HepG2 (cell line): ENCODE measurements around the gene TMEM267. TPM values are rescaled to one million over a fixed set of nuclear protein-coding genes. Genes with fewer than 3 reads are reported as not detected.

Experiments
- CHD2 ChIP-seq: IDR thresholded peaks from 2 replicates; pipeline ENCODE4 v1.6.1; 2011; ENCODE audit warnings: low read depth, low read length, improper control_type of control experiment
- ELF3 ChIP-seq: IDR thresholded peaks from 2 replicates; pipeline ENCODE4 v1.6.1; 2016; ENCODE audit warnings: missing genetic modification reagents, missing compliant biosample characterization
- HNF1A ChIP-seq, 2 experiments: sonication (generic) in 1 of 2; formaldehyde crosslinking in 1 of 2; IDR thresholded peaks; 2 replicates each; pipeline versions ENCODE4 v1.4.0 to v1.6.1; 2016 to 2020; ENCODE audit warnings: borderline replicate concordance in 1 of 2, low read depth in 1 of 2, mild to moderate bottlenecking in 1 of 2, missing genetic modification reagents in 1 of 2
- KDM5A ChIP-seq: fragments of 200-600 bp; sonication (generic); IDR thresholded peaks from 2 replicates; pipeline ENCODE4 v1.7.0; 2018; ENCODE audit warnings: antibody characterized with exemption, mild to moderate bottlenecking, low read length, borderline replicate concordance
- MNT ChIP-seq: fragments of 450-650 bp; IDR thresholded peaks from 2 replicates; pipeline ENCODE4 v1.6.1; 2016
- SNAI1 ChIP-seq: sonication (generic); formaldehyde crosslinking; IDR thresholded peaks from 2 replicates; pipeline ENCODE4 v1.5.0; 2020; ENCODE audit warnings: mild to moderate bottlenecking, missing genetic modification reagents, borderline replicate concordance
- SP4 ChIP-seq: sonication (generic); formaldehyde crosslinking; IDR thresholded peaks from 2 replicates; pipeline ENCODE4 v1.8.1; 2023; ENCODE audit warnings: mild to moderate bottlenecking, missing genetic modification reagents
- THAP9 ChIP-seq: sonication (generic); formaldehyde crosslinking; IDR thresholded peaks from 2 replicates; pipeline ENCODE4; 2020; ENCODE audit warnings: missing genetic modification reagents, mild to moderate bottlenecking, borderline replicate concordance
- YEATS2 ChIP-seq: sonication (generic); formaldehyde crosslinking; IDR thresholded peaks from 2 replicates; pipeline ENCODE4 v1.4.0; 2020; ENCODE audit warnings: missing genetic modification reagents, borderline replicate concordance
- ZKSCAN1 ChIP-seq: fragments of 150-350 bp; IDR thresholded peaks from 2 replicates; pipeline ENCODE4 v1.6.1; 2014; ENCODE audit warnings: low read length
- ZNF556 ChIP-seq: sonication (generic); formaldehyde crosslinking; IDR thresholded peaks from 2 replicates; pipeline ENCODE4 v1.4.0; 2020; ENCODE audit warnings: mild to moderate bottlenecking, missing genetic modification reagents, borderline replicate concordance
- ZNF724P ChIP-seq: sonication (generic); formaldehyde crosslinking; IDR thresholded peaks from 2 replicates; pipeline ENCODE4 v1.8.0; 2022; ENCODE audit warnings: missing genetic modification reagents, borderline replicate concordance
- ZNF749 ChIP-seq: sonication (generic); formaldehyde crosslinking; IDR thresholded peaks from 2 replicates; pipeline ENCODE4 v1.8.0; 2022; ENCODE audit warnings: mild to moderate bottlenecking, missing genetic modification reagents, moderate library complexity, borderline replicate concordance
- polyA plus RNA-seq, 8 experiments: library from polyadenylated mRNA; depleted of rRNA in 3 of 8; stranded (reverse) in 7 of 8; unstranded in 1 of 8; fragments of >200 nt; fragmentation: Illumina TruSeq in 4 of 8; extraction: Trizol in 4 of 8; gene quantifications; 2 replicates each; pipeline versions ENCODE4 v1.2.1 to v1.2.3, GENCODE V29; 2011 to 2016; ENCODE audit warnings: low read depth in 4 of 8, missing spikeins in 1 of 8, mixed read lengths in 1 of 8; ENCODE audit not compliant: insufficient read depth in 1 of 8
- total RNA-seq, 5 experiments: library from RNA; depleted of rRNA; stranded (reverse); fragments of >200 nt; fragmentation: Illumina TruSeq; extraction: Trizol; gene quantifications; 2 replicates each; pipeline ENCODE4 v1.2.3, GENCODE V29; 2016; ENCODE audit warnings: low read depth in 1 of 5
- TF ChIP-seq, protein P1 (sequence below): sonication (generic); formaldehyde crosslinking; IDR thresholded peaks from 2 replicates; pipeline ENCODE4 v1.8.1; 2023; ENCODE audit warnings: mild to moderate bottlenecking, inconsistent platforms, moderate library complexity, missing genetic modification reagents, borderline replicate concordance
- TF ChIP-seq, protein P2 (sequence below): sonication (generic); formaldehyde crosslinking; IDR thresholded peaks from 2 replicates; pipeline ENCODE4 v1.8.1; 2023; ENCODE audit warnings: mild to moderate bottlenecking, moderate library complexity, missing genetic modification reagents

Gene TMEM267
- total and polyA plus RNA-seq, 2 of the 13 experiments (the other 11 are each of a cell fraction or from before 2014, with no cell fraction given): 8.9 to 12.6 TPM

DNA sequence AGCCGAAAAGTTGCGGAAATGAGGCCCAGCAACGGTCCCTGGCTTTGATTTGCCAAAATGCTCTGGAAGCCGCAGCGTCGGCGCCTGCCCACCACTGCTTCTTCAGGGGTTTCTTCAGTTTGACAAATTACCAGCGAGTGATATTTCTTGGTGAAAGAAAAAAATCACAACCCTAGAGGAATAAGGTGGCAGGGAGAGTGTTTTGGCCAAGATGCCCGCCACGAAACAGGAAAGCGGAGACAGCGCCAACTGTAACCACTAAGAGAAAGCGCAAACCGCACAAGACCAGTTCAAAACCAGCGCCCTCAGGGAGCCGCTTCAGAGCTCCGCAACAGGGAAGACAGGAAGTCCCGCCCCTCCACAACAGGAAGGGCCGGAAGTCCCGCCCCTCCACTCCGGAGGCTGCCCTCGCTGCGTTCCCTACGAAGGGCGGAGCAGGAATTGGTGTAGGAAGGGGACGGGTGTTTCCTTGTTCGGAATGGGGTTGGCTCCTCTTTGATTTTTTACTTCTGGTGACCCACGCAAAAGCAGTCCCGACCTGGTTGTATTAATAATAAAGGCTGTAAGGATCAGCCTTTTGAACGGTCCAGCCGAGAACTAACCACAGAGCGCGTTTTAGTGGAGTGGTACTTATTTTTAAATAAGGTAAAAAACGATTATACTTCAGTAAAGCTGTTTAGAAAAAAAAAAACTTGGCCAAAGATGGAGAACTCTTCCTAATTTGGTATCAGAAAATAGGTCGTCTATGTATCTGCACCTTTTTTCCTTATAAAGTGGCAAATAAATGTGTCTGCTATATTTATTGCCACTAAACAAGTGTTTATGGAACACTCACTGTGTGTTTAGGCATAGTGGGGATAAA is 31.4 kb upstream of the TMEM267 start, which contains the start of gene C5orf34 (continued):
- TF ChIP-seq, protein P1, sequence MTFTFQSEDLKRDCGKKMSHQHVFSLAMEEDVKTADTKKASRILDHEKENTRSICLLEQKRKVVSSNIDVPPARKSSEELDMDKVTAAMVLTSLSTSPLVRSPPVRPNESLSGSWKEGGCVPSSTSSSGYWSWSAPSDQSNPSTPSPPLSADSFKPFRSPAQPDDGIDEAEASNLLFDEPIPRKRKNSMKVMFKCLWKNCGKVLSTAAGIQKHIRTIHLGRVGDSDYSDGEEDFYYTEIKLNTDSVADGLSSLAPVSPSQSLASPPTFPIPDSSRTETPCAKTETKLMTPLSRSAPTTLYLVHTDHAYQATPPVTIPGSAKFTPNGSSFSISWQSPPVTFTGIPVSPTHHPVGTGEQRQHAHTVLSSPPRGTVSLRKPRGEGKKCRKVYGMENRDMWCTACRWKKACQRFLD (CRISPR knock-in tag): 0 out of 2 replicates have a peak, but pooled peaks have one; percentile 49
- TF ChIP-seq SNAI1 (CRISPR knock-in tag) (no peak), ZNF724P (peak; percentile 58; the same call in 1 of the 2 replicates), YEATS2 (CRISPR knock-in tag) (peak; percentile 92; the same call in 1 of the 2 replicates), ZNF556 (CRISPR knock-in tag) (0 out of 2 replicates have a peak, but pooled peaks have one; percentile 39), ZNF749 (CRISPR knock-in tag) (0 out of 2 replicates have a peak, but pooled peaks have one; percentile 46), HNF1A (IDR thresholded peaks at IDR 0.05; ENCODE audit: low read depth) (no peak), HNF1A (CRISPR knock-in tag; IDR thresholded peaks at IDR 0.05; ENCODE audit: borderline replicate concordance) (0 out of 2 replicates have a peak, but pooled peaks have one; percentile 31), THAP9 (CRISPR knock-in tag) (peak; percentile 78; the same call in 1 of the 2 replicates), CHD2 (0 out of 2 replicates have a peak, but pooled peaks have one; percentile 37), ELF3 (CRISPR knock-in tag) (peak; percentile 93), MNT (no peak), ZKSCAN1 (no peak), KDM5A (peak; percentile 72; the same call in 1 of the 2 replicates), SP4 (peak; percentile 80)
- TF ChIP-seq, protein P2, sequence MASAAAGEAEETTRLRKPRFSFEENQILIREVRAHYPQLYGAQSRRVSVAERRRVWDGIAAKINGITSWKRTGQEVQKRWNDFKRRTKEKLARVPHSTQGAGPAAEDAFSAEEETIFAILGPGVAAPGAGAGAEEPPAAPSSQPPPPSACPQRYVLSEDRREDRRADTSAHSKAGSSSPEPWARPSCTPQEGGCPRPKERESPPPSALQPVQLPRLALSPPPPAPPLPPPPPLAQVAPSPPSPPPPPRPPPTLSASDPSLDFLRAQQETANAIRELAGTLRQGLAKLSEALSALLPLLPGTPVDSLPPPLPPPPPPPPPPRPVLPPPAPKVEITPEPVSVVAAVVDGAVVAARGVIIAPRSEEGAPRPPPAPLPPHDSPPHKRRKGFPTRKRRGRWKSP (CRISPR knock-in tag): peak; percentile 90
